GM12891 (cell line): ENCODE measurements around the gene GBP3.

Experiments
- POLR2A ChIP-seq: IDR thresholded peaks from 2 replicates; pipeline ENCODE4 v1.6.1; 2011; ENCODE audit warnings: low read depth, low read length, control low read depth
- POLR2AphosphoS5 ChIP-seq: IDR thresholded peaks from 2 replicates; pipeline ENCODE4 v1.6.1; 2011; ENCODE audit warnings: low read depth, low read length, control low read depth
- SPI1 ChIP-seq: IDR thresholded peaks from 2 replicates; pipeline ENCODE4 v1.6.1; 2011; ENCODE audit warnings: low read depth, low read length, control low read depth
- TAF1 ChIP-seq: IDR thresholded peaks from 2 replicates; pipeline ENCODE4 v1.6.1; 2011; ENCODE audit warnings: low read depth, low read length, control low read depth

- TF ChIP-seq POLR2A (no peak), POLR2AphosphoS5 (no peak), TAF1 (no peak), SPI1 (no peak)
Observed at GRCh38 chr1:89064632-89065031, 42.0 kb upstream of the GBP3 start.
